ENCODE data around the gene ARPC2. TPM values are rescaled to one million over a fixed set of nuclear protein-coding genes. Genes with fewer than 3 reads are reported as not detected.
A peak's percentile ranks its signal among the peaks of the same experiment; 100 is the strongest.

ARPC2 gene
- total and polyA plus RNA-seq, 2 of the 13 experiments (the other 11 are each of a cell fraction or from before 2014, with no cell fraction given): 168 to 303 TPM

- TF ChIP-seq NR3C1 (CRISPR knock-in tag; IDR thresholded peaks at IDR 0.05) (no peak), TRIM22 (IDR thresholded peaks at IDR 0.05) (no peak), ZGPAT (CRISPR knock-in tag; IDR thresholded peaks at IDR 0.05) (peak; percentile 92), ISX (CRISPR knock-in tag; conservative IDR thresholded peaks at IDR 0.05) (peak; percentile 76; the same call in 1 of the 2 replicates), SATB2 (CRISPR knock-in tag; IDR thresholded peaks at IDR 0.05) (0 out of 2 replicates have a peak, but pooled peaks have one; percentile 29), ZNF841 (CRISPR knock-in tag; IDR thresholded peaks at IDR 0.05; ENCODE audit: borderline replicate concordance) (no peak), NFRKB (IDR thresholded peaks at IDR 0.05) (no peak), ZNF883 (CRISPR knock-in tag; IDR thresholded peaks at IDR 0.05; ENCODE audit: not compliant biosample characterization) (no peak), KAT8 (CRISPR knock-in tag; IDR thresholded peaks at IDR 0.05) (peak; percentile 94), ZNF775 (CRISPR knock-in tag; IDR thresholded peaks at IDR 0.05; ENCODE audit: borderline replicate concordance) (no peak; the same call in 1 of the 2 replicates), ZNF12 (CRISPR knock-in tag; IDR thresholded peaks at IDR 0.05) (0 out of 2 replicates have a peak, but pooled peaks have one; percentile 12), ZBTB1 (CRISPR knock-in tag; IDR thresholded peaks at IDR 0.05; ENCODE audit: borderline replicate concordance) (no peak), ZNF362 (CRISPR knock-in tag; IDR thresholded peaks at IDR 0.05; ENCODE audit: borderline replicate concordance) (no peak), HIVEP1 (CRISPR knock-in tag; IDR thresholded peaks at IDR 0.05) (peak; percentile 58; the same call in 1 of the 2 replicates), CREM (IDR thresholded peaks at IDR 0.05) (peak; percentile 100), CREM (CRISPR knock-in tag; IDR thresholded peaks at IDR 0.05) (0 out of 2 replicates have a peak, but pooled peaks have one; percentile 24), PAX8 (CRISPR knock-in tag; IDR thresholded peaks at IDR 0.05; ENCODE audit: borderline replicate concordance) (no peak), NR1H2 (CRISPR knock-in tag; IDR thresholded peaks at IDR 0.05; ENCODE audit: borderline replicate concordance, low read depth) (no peak), GTF2F1 (IDR thresholded peaks at IDR 0.05; ENCODE audit: low read length) (no peak), ARNT2 (CRISPR knock-in tag; IDR thresholded peaks at IDR 0.05; ENCODE audit: low read depth) (peak; percentile 21; the same call in 1 of the 2 replicates), ZNF232 (CRISPR knock-in tag; IDR thresholded peaks at IDR 0.05; ENCODE audit: borderline replicate concordance) (peak; percentile 58; the same call in 1 of the 2 replicates), ZNF530 (CRISPR knock-in tag; IDR thresholded peaks at IDR 0.05; ENCODE audit: low read depth) (no peak), TAF1 (CRISPR knock-in tag; IDR thresholded peaks at IDR 0.05) (peak; percentile 86)
- TF ChIP-seq, protein P1, sequence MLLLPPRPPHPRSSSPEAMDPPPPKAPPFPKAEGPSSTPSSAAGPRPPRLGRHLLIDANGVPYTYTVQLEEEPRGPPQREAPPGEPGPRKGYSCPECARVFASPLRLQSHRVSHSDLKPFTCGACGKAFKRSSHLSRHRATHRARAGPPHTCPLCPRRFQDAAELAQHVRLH (CRISPR knock-in tag; IDR thresholded peaks at IDR 0.05; ENCODE audit: borderline replicate concordance, low read depth): no peak; the same call in 1 of the 2 replicates
Observed at GRCh38 chr2:218269900-218270720, 53.1 kb downstream of the ARPC2 start, which contains the start of the genes AAMP and PNKD (continued).
